Nephron progenitor cell (in vitro differentiated cells): ENCODE data around the gene ZFR.
A peak's percentile ranks its signal among the peaks of the same experiment; 100 is the strongest.

Source experiments
- DNase-seq: peaks from one replicate; pipeline ENCODE4 v3.0.0; 2021
- H3K27ac Mint-ChIP-seq: 2 replicates; pipeline ENCODE4 v1.8.0; 2021; ENCODE audit warnings: mild to moderate bottlenecking, moderate library complexity, mixed read lengths
- H3K27me3 Mint-ChIP-seq: 2 replicates; pipeline ENCODE4 v1.8.0; 2021; ENCODE audit warnings: mild to moderate bottlenecking, low read depth, mixed read lengths; ENCODE audit not compliant: poor library complexity
- H3K36me3 Mint-ChIP-seq: 2 replicates; pipeline ENCODE4 v1.8.0; 2021; ENCODE audit warnings: low read depth, mixed read lengths
- H3K4me1 Mint-ChIP-seq: 2 replicates; pipeline ENCODE4 v1.8.0; 2021; ENCODE audit warnings: mixed read lengths
- H3K4me3 Mint-ChIP-seq: 2 replicates; pipeline ENCODE4 v1.8.0; 2021; ENCODE audit warnings: mild to moderate bottlenecking, moderate library complexity, mixed read lengths
- H3K9me3 Mint-ChIP-seq: 2 replicates; pipeline ENCODE4 v1.8.0; 2021; ENCODE audit warnings: mild to moderate bottlenecking, moderate library complexity, mixed read lengths
- TF ChIP-seq, protein P1 (sequence below): fragments of 200-600 bp; sonication (generic); IDR thresholded peaks from 2 replicates; pipeline ENCODE4 v1.5.0; 2021; ENCODE audit warnings: antibody characterized with exemption

The ZFR gene

DNA sequence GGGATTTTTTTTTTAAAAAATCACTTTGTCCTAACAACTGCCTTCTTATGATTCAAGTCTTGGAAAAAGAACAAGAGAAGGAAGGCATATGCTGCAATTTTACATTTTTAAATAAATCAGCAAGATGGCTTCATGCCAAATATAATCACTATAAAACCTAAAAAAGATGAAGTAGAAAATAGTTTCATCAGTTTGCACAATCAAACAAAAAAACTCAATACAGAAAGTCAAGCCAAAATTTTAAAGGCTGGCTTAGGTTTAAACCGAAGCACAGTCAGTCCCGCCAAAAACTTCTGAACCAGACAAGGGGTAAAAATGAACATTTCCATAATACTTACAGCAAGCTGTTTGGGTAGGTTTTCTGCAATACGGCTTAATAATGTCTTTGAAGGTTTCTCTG is 57.3 kb downstream of the ZFR start:
- no peak overlapping the region for H3K27ac Mint-ChIP-seq
- H3K4me1 Mint-ChIP-seq = no peaks in the 10 kb centered on the region
- no peak for DNase-seq
- peaks cover 71% of the 10 kb centered on the region for H3K36me3 Mint-ChIP-seq
- no peaks in the 10 kb centered on the region for H3K27me3 Mint-ChIP-seq
- TF ChIP-seq, protein P1, sequence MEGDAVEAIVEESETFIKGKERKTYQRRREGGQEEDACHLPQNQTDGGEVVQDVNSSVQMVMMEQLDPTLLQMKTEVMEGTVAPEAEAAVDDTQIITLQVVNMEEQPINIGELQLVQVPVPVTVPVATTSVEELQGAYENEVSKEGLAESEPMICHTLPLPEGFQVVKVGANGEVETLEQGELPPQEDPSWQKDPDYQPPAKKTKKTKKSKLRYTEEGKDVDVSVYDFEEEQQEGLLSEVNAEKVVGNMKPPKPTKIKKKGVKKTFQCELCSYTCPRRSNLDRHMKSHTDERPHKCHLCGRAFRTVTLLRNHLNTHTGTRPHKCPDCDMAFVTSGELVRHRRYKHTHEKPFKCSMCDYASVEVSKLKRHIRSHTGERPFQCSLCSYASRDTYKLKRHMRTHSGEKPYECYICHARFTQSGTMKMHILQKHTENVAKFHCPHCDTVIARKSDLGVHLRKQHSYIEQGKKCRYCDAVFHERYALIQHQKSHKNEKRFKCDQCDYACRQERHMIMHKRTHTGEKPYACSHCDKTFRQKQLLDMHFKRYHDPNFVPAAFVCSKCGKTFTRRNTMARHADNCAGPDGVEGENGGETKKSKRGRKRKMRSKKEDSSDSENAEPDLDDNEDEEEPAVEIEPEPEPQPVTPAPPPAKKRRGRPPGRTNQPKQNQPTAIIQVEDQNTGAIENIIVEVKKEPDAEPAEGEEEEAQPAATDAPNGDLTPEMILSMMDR = no peak
- no peak overlapping the region for H3K4me3 Mint-ChIP-seq
- H3K9me3 Mint-ChIP-seq = no peaks in the 10 kb centered on the region

GRCh38 chr5:32384621-32385020 is 59.9 kb downstream of the ZFR start:
- Mint-ChIP-seq H3K36me3 (peaks cover 69% of the 10 kb centered on the region), H3K4me1 (no peaks in the 10 kb centered on the region), H3K4me3 (no peak overlapping the region), H3K9me3 (no peaks in the 10 kb centered on the region), H3K27me3 (no peaks in the 10 kb centered on the region), H3K27ac (no peak overlapping the region)
- no peak for DNase-seq
- TF ChIP-seq, protein P1 = no peak

DNA sequence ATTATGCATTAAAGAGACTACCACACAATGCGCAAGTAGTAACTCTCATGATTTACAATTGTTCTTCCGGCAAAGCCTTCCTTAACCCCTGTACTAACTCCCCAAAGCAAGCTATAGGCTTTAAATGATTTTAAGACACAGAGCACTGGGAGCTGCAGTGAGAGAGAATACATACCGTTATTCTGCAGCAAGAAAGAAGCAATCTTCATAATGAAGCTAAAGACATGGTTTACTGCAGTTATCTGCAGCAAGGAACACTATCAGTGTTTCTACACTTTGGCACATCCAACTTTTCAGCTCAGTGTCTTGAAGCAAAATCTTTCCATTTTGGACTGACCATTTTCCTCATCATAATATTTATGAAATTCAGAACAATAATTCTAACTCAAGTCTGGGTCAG is 61.0 kb downstream of the ZFR start:
- no peaks in the 10 kb centered on the region for H3K27me3 Mint-ChIP-seq
- H3K4me3 Mint-ChIP-seq = no peak overlapping the region
- TF ChIP-seq, protein P1 = no peak
- H3K4me1 Mint-ChIP-seq = no peaks in the 10 kb centered on the region
- no peaks in the 10 kb centered on the region for H3K9me3 Mint-ChIP-seq
- DNase-seq = no peak
- peaks cover 70% of the 10 kb centered on the region for H3K36me3 Mint-ChIP-seq
- peak overlapping the region; percentile 34 for H3K27ac Mint-ChIP-seq

- H3K4me3 Mint-ChIP-seq = no peak overlapping the region
- peaks cover 67% of the 10 kb centered on the region for H3K36me3 Mint-ChIP-seq
- no peak for DNase-seq
- H3K9me3 Mint-ChIP-seq = no peaks in the 10 kb centered on the region
- no peaks in the 10 kb centered on the region for H3K27me3 Mint-ChIP-seq
- TF ChIP-seq, protein P1 = no peak
- H3K4me1 Mint-ChIP-seq = no peaks in the 10 kb centered on the region
- H3K27ac Mint-ChIP-seq = no peak overlapping the region
Measured at GRCh38 chr5:32383065-32383464, 61.5 kb downstream of the ZFR start.

DNA sequence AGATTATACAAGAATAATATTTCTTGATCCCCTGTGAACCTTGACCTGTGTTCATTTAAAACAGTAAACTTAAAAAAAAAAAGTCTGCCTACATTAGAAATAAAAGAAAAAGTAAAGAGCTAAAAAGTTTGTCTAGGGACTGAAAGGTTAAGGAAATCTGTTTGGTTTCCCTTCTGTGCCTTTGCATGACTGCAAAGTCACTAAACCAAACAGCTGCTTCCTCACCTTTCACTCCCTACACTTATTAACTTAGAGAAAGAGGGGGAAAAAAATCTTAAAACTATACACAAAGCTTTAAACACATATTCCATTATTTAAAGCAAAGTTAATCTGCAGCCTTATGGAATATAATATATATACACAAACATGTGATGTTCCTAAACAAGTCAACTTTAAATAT is 65.1 kb downstream of the ZFR start:
- peaks cover 81% of the 10 kb centered on the region for H3K36me3 Mint-ChIP-seq
- no peaks in the 10 kb centered on the region for H3K9me3 Mint-ChIP-seq
- TF ChIP-seq, protein P1 = no peak
- no peaks in the 10 kb centered on the region for H3K4me1 Mint-ChIP-seq
- DNase-seq = no peak
- H3K27ac Mint-ChIP-seq = peak overlapping the region; percentile 50
- no peak overlapping the region for H3K4me3 Mint-ChIP-seq
- no peaks in the 10 kb centered on the region for H3K27me3 Mint-ChIP-seq

DNA sequence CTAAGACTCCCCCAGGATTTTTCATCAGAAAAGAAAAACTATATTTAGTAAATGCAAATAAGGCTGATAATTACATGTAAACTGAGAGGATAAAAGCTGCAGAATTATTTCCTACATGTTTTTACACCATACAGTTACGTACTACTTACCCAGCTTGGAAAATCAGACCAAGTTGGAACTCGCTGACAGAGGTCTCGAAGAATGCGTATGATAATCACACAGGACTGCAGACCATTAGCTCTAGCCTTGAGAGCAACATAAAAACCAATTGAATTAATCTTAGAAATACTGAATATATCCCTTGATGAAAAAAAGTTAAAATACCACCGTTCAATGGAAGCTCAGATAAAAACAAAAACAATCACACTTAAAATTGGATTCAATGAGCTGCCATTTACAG is 65.6 kb downstream of the ZFR start:
- peaks cover 82% of the 10 kb centered on the region for H3K36me3 Mint-ChIP-seq
- no peak overlapping the region for H3K4me3 Mint-ChIP-seq
- no peak overlapping the region for H3K27ac Mint-ChIP-seq
- H3K9me3 Mint-ChIP-seq = no peaks in the 10 kb centered on the region
- H3K4me1 Mint-ChIP-seq = peaks cover under 1% of the 10 kb centered on the region
- TF ChIP-seq, protein P1 = no peak
- no peaks in the 10 kb centered on the region for H3K27me3 Mint-ChIP-seq
- DNase-seq = no peak
